H1 (cell line): ENCODE measurements around the gene ABCC10.

ENCODE experiments used
- CHD2 ChIP-seq: IDR thresholded peaks from 2 replicates; pipeline ENCODE4 v1.6.1; 2012; ENCODE audit warnings: low read length, improper control_type of control experiment
- EP300 ChIP-seq, 2 experiments: IDR thresholded peaks; 1 replicate in 1 of 2; 2 replicates in 1 of 2; pipeline ENCODE4 v1.6.1; 2011 to 2012; ENCODE audit warnings: low read depth in 2 of 2, low read length in 2 of 2, mild to moderate bottlenecking in 2 of 2, borderline replicate concordance in 1 of 2, inconsistent platforms in 1 of 2, moderate library complexity in 1 of 2
- EZH2 ChIP-seq: fragments of 200-600 bp; sonication (generic); IDR thresholded peaks from 2 replicates; pipeline ENCODE4 v1.7.1; 2012; ENCODE audit warnings: low read depth, mild to moderate bottlenecking, moderate library complexity, low read length, inconsistent platforms; ENCODE audit not compliant: severe bottlenecking
- JUN ChIP-seq: IDR thresholded peaks from 2 replicates; pipeline ENCODE4 v1.6.1; 2011; ENCODE audit warnings: low read depth, mild to moderate bottlenecking, improper control_type of control experiment, low read length
- RFX5 ChIP-seq: IDR thresholded peaks from 2 replicates; pipeline ENCODE4 v1.6.1; 2011; ENCODE audit warnings: low read depth, low read length, improper control_type of control experiment, borderline replicate concordance
- YY1 ChIP-seq: IDR thresholded peaks from 2 replicates; pipeline ENCODE4 v1.6.1; 2011; ENCODE audit warnings: low read depth, mild to moderate bottlenecking, low read length
- ZNF274 ChIP-seq: IDR thresholded peaks from 2 replicates; pipeline ENCODE4 v1.7.0; 2012; ENCODE audit warnings: low read length, borderline replicate concordance; ENCODE audit errors: extremely low read depth
- TF ChIP-seq, protein P1 (sequence below), 3 experiments: IDR thresholded peaks; 1 replicate in 2 of 3; 2 replicates in 1 of 3; pipeline versions ENCODE4 v1.5.1 to v1.6.1; 2011; ENCODE audit warnings: low read length in 3 of 3, mild to moderate bottlenecking in 3 of 3, inconsistent platforms in 2 of 3, low read depth in 1 of 3, moderate library complexity in 1 of 3; ENCODE audit not compliant: insufficient read depth in 1 of 3; ENCODE audit errors: control extremely low read depth in 1 of 3

DNA sequence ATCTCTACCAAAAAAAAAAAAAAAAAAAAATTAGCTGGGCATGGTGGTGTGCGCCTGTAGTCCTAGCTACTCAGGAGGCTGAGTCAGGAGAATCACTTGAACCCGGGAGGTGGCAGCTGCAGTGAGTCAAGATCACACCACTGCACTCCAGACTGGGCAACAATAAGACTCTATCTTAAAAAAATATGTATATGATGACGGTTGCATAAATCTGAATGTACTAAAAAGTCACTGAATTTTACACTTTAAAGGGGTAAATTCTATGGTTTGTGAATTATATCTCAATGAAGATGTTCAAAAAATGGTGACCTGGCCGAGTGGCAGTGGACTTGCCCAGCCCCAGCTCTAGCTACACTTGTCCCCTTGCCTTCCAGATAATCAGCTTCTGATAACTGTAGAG lies 10.4 kb upstream of the ABCC10 start:
- no peak for TF ChIP-seq ZNF274
- TF ChIP-seq EP300 (IDR thresholded peaks at IDR 0.05; ENCODE audit: borderline replicate concordance in 1 of 2, low read depth in 2 of 2, low read length in 2 of 2): no peak
- no peak for TF ChIP-seq JUN
- no peak for TF ChIP-seq RFX5
- no peak for TF ChIP-seq EZH2
- TF ChIP-seq, protein P1, sequence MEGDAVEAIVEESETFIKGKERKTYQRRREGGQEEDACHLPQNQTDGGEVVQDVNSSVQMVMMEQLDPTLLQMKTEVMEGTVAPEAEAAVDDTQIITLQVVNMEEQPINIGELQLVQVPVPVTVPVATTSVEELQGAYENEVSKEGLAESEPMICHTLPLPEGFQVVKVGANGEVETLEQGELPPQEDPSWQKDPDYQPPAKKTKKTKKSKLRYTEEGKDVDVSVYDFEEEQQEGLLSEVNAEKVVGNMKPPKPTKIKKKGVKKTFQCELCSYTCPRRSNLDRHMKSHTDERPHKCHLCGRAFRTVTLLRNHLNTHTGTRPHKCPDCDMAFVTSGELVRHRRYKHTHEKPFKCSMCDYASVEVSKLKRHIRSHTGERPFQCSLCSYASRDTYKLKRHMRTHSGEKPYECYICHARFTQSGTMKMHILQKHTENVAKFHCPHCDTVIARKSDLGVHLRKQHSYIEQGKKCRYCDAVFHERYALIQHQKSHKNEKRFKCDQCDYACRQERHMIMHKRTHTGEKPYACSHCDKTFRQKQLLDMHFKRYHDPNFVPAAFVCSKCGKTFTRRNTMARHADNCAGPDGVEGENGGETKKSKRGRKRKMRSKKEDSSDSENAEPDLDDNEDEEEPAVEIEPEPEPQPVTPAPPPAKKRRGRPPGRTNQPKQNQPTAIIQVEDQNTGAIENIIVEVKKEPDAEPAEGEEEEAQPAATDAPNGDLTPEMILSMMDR (IDR thresholded peaks at IDR 0.05; ENCODE audit: control extremely low read depth in 1 of 3, insufficient read depth in 1 of 3, low read depth in 1 of 3, low read length in 3 of 3): no peak
- no peak for TF ChIP-seq CHD2
- TF ChIP-seq YY1: no peak
